Panc1 (cell line): ENCODE results near the gene KBTBD4. TPM values are rescaled to one million over a fixed set of nuclear protein-coding genes. Genes with fewer than 3 reads are reported as not detected.
"Not testable (repeated sequence)": the region's sequence is repeated elsewhere in the genome, so short reads cannot be mapped to it uniquely, and the experiment has no call there.

Source experiments
- ATAC-seq: fragments of 200-7000 bp; cut with Tn5 transposase; 2 replicates; pipeline ENCODE4 v1.9.1; 2020; ENCODE audit warnings: mild to moderate bottlenecking, moderate library complexity
- BruUV-seq: library from RNA; stranded (reverse); fragments of 400-500 nt; replicated peaks from 2 replicates; lab custom pipeline; 2021; lab: Mats Ljungman, UMichigan
- CTCF ChIA-PET: fragments of 300-600 bp; sonication (Branson Sonifier 250); formaldehyde crosslinking; loops from one replicate; lab custom pipeline; 2022; ENCODE audit warnings: antibody characterized with exemption; lab: Charles Lee
- POLR2A ChIA-PET: fragments of 300-600 bp; sonication (Branson Sonifier 250); formaldehyde crosslinking; loops from one replicate; lab custom pipeline; 2022; ENCODE audit warnings: antibody characterized with exemption; lab: Charles Lee
- DNase-seq: peaks from one replicate; pipeline ENCODE4 v3.0.0-alpha.2; 2010; ENCODE audit warnings: low read depth, low spot score
- H3K27ac ChIP-seq: 2 replicates; pipeline ENCODE4 v1.5.1; 2011; ENCODE audit warnings: mild to moderate bottlenecking, low read length, inconsistent platforms
- H3K27me3 ChIP-seq: fragments of 200-500 bp; sonication (Bioruptor generic); 2 replicates; pipeline ENCODE4 v1.6.0; 2014; ENCODE audit warnings: low read length, inconsistent platforms; ENCODE audit not compliant: control insufficient read depth, insufficient read depth
- H3K36me3 ChIP-seq: fragments of 200-500 bp; sonication (Bioruptor generic); 2 replicates; pipeline ENCODE4 v1.5.1; 2014; ENCODE audit warnings: inconsistent platforms, mild to moderate bottlenecking, low read length, moderate library complexity; ENCODE audit not compliant: control insufficient read depth, insufficient read depth
- H3K4me1 ChIP-seq: 2 replicates; pipeline ENCODE4 v1.5.1; 2011; ENCODE audit warnings: inconsistent platforms, mild to moderate bottlenecking, low read length, moderate library complexity; ENCODE audit not compliant: control insufficient read depth, insufficient read depth
- H3K4me3 ChIP-seq, 2 experiments: 2 replicates each; pipeline ENCODE4 v1.5.1; 2011 to 2012; ENCODE audit warnings: low read depth in 2 of 2, low read length in 2 of 2, mild to moderate bottlenecking in 2 of 2, inconsistent platforms in 1 of 2, moderate library complexity in 1 of 2
- H3K9me3 ChIP-seq: fragments of 200-500 bp; sonication (Bioruptor generic); 2 replicates; pipeline ENCODE4 v1.5.1; 2014; ENCODE audit warnings: low read depth, mild to moderate bottlenecking, inconsistent platforms, low read length, moderate library complexity; ENCODE audit not compliant: control insufficient read depth, insufficient read depth
- POLR2AphosphoS5 ChIP-seq: IDR thresholded peaks from 2 replicates; pipeline ENCODE4 v1.6.1; 2012; ENCODE audit warnings: mild to moderate bottlenecking, low read depth, low read length, moderate library complexity
- SIN3A ChIP-seq: IDR thresholded peaks from 2 replicates; pipeline ENCODE4 v1.6.1; 2012; ENCODE audit warnings: low read depth, mild to moderate bottlenecking, low read length, moderate library complexity, borderline replicate concordance; ENCODE audit not compliant: insufficient read depth
- TCF7L2 ChIP-seq: IDR thresholded peaks from 2 replicates; pipeline ENCODE4 v1.6.1; 2011; ENCODE audit warnings: mild to moderate bottlenecking, low read depth, low read length, inconsistent platforms
- in situ Hi-C: cut with HindIII; loops from 2 replicates; pipeline ENCODE4 v1.10.0; 2016; ENCODE audit warnings: low sequenced_read_pairs, low pct_unique_long_range_greater_than_20kb
- intact Hi-C: fragments of 100-400 bp; cut with micrococcal nuclease; formaldehyde crosslinking; loops from one replicate; pipeline ENCODE4 v1.10.0; 2022; ENCODE audit not compliant: unreplicated experiment
- total RNA-seq: library from RNA; stranded (reverse); gene quantifications from one replicate; pipeline ENCODE4 v1.2.1, GENCODE V29; 2021; ENCODE audit not compliant: unreplicated experiment
- TF ChIP-seq, protein P1 (sequence below), 2 experiments: IDR thresholded peaks; 2 replicates each; pipeline ENCODE4 v1.6.1; 2011 to 2012; ENCODE audit warnings: low read depth in 2 of 2, control low read depth in 1 of 2, low read length in 1 of 2, mild to moderate bottlenecking in 1 of 2, moderate library complexity in 1 of 2; ENCODE audit not compliant: insufficient read depth in 1 of 2
- TF ChIP-seq, protein P2 (sequence below): fragments of 450-650 bp; IDR thresholded peaks from 2 replicates; pipeline ENCODE4 v1.5.1; 2017; ENCODE audit warnings: mild to moderate bottlenecking

The KBTBD4 gene
- total RNA-seq, 1 experiment from 2014 or later = 23.2 TPM

DNA sequence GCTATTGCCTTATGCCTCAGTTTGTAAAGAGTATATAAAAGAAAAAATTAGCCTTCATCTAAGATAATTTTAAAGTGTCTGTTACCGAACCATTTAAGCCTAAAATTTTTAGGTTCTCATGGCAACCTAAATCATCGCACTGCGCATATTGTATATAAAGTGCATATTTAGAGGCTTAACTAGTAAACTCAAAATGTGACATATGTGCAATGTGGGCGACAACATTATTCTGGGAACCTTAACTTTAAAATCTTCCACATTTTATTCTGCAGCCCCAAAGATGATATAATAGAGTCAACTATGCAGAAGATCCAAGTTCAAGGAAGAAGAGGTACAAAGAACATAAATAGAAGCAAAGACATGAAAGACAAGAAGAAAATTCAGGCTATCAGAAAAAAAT is 48.8 kb downstream of the KBTBD4 start:
- in situ Hi-C loops (no loop called here), intact Hi-C loops (no loop called here)
- no peak for ATAC-seq
- POLR2A ChIA-PET = no interaction called here
- Histone ChIP-seq H3K27me3 (no peaks in the 10 kb centered on the region), H3K4me1 (peaks cover 20% of the 10 kb centered on the region), H3K9me3 (no peaks in the 10 kb centered on the region), H3K27ac (no peak overlapping the region), H3K36me3 (no peaks in the 10 kb centered on the region), H3K4me3 (no peak overlapping the region)
- no TSS peak for BruUV-seq
- no peak for TF ChIP-seq POLR2AphosphoS5
- TF ChIP-seq, protein P1, sequence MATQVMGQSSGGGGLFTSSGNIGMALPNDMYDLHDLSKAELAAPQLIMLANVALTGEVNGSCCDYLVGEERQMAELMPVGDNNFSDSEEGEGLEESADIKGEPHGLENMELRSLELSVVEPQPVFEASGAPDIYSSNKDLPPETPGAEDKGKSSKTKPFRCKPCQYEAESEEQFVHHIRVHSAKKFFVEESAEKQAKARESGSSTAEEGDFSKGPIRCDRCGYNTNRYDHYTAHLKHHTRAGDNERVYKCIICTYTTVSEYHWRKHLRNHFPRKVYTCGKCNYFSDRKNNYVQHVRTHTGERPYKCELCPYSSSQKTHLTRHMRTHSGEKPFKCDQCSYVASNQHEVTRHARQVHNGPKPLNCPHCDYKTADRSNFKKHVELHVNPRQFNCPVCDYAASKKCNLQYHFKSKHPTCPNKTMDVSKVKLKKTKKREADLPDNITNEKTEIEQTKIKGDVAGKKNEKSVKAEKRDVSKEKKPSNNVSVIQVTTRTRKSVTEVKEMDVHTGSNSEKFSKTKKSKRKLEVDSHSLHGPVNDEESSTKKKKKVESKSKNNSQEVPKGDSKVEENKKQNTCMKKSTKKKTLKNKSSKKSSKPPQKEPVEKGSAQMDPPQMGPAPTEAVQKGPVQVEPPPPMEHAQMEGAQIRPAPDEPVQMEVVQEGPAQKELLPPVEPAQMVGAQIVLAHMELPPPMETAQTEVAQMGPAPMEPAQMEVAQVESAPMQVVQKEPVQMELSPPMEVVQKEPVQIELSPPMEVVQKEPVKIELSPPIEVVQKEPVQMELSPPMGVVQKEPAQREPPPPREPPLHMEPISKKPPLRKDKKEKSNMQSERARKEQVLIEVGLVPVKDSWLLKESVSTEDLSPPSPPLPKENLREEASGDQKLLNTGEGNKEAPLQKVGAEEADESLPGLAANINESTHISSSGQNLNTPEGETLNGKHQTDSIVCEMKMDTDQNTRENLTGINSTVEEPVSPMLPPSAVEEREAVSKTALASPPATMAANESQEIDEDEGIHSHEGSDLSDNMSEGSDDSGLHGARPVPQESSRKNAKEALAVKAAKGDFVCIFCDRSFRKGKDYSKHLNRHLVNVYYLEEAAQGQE (IDR thresholded peaks at IDR 0.05; ENCODE audit: insufficient read depth in 1 of 2, low read depth in 2 of 2, low read length in 1 of 2) = no peak
- TF ChIP-seq, protein P2, sequence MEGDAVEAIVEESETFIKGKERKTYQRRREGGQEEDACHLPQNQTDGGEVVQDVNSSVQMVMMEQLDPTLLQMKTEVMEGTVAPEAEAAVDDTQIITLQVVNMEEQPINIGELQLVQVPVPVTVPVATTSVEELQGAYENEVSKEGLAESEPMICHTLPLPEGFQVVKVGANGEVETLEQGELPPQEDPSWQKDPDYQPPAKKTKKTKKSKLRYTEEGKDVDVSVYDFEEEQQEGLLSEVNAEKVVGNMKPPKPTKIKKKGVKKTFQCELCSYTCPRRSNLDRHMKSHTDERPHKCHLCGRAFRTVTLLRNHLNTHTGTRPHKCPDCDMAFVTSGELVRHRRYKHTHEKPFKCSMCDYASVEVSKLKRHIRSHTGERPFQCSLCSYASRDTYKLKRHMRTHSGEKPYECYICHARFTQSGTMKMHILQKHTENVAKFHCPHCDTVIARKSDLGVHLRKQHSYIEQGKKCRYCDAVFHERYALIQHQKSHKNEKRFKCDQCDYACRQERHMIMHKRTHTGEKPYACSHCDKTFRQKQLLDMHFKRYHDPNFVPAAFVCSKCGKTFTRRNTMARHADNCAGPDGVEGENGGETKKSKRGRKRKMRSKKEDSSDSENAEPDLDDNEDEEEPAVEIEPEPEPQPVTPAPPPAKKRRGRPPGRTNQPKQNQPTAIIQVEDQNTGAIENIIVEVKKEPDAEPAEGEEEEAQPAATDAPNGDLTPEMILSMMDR = no peak
- TF ChIP-seq SIN3A = no peak
- TF ChIP-seq TCF7L2 = no peak
- CTCF ChIA-PET = no interaction called here
- DNase-seq = no peak

- DNase-seq (no peak), ATAC-seq (no peak)
- in situ Hi-C loops = no loop called here
- no peaks in the 10 kb centered on the region for H3K27me3 ChIP-seq
- peaks cover 34% of the 10 kb centered on the region for H3K4me1 ChIP-seq
- intact Hi-C loops = no loop called here
- TF ChIP-seq, protein P1 (IDR thresholded peaks at IDR 0.05; ENCODE audit: insufficient read depth in 1 of 2, low read depth in 2 of 2, low read length in 1 of 2) = no peak
- TF ChIP-seq, protein P2 = no peak
- TF ChIP-seq POLR2AphosphoS5 (no peak), TCF7L2 (no peak), SIN3A (no peak)
- ChIA-PET POLR2A (no interaction called here), CTCF (no interaction called here)
- no peak overlapping the region for H3K4me3 ChIP-seq
- no peak overlapping the region for H3K27ac ChIP-seq
- no peaks in the 10 kb centered on the region for H3K36me3 ChIP-seq
- BruUV-seq = no TSS peak
- H3K9me3 ChIP-seq = no peaks in the 10 kb centered on the region
Measured at GRCh38 chr11:47527186-47527585, 51.6 kb downstream of the KBTBD4 start.

DNA sequence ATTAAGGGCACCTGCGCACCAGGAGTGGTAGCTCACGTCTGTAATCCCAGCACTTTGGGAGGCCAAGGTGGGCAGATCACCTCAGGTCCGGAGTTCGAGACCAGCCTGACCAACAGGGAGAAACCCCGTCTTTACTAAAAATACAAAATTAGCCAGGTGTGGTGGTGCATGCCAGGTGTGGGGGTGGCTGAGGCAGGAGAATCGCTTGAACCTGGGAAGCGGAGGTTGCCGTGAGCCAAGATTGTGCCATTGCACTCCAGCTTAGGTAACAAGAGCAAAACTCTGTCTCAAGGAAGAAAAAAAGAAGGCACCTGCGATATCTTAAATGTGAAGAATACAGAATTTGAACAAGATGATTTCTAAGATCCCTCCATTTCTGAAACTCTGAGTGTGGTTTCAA is 52.7 kb downstream of the KBTBD4 start:
- intact Hi-C loops, in situ Hi-C loops, H3K27ac ChIP-seq, POLR2A ChIA-PET, H3K36me3 ChIP-seq, BruUV-seq, H3K9me3 ChIP-seq, CTCF ChIA-PET, H3K4me3 ChIP-seq, H3K27me3 ChIP-seq, DNase-seq, ATAC-seq: not testable (repeated sequence)
- H3K4me1 ChIP-seq = peaks cover 38% of the 10 kb centered on the region
